ENCODE measurements around the gene DYRK1A.

The DYRK1A gene

DNA sequence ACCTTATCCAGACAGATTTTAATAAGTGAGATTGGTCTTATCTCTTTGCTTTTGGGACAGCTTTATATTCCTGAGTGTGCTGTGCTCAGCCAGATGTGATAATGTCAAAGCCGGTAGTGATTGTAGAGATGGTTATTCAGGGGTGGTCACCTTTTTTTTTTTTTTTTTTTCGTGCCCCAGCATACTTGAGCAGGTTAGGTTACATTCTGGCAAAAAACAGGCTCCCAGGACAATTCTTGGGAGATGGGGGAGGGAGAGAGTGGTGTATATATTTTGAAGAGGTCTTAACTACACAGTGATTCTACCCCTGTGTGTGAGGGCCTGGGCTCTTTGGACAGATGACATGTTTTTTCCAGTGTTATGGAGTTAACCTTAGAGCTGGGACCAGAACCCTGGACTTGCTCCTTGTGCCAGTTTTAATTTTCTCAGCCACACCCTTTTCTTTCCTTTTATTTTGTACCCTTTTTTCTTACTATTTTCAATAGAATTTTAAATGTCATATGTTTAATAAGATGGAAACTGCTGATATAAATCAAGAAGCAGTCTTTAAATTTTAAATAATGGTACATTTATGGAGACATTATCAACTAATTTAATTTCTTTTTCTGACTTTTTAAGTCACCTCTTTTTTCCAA, 88.4 kb downstream of the DYRK1A start:
- H2BK15ac ChIP-seq (ENCODE audit: low read depth, poor library complexity, severe bottlenecking): no peak overlapping the region
- no peak overlapping the region for H3K18ac ChIP-seq (ENCODE audit: low read depth in 1 of 2, low read length in 2 of 2)
- H4K8ac ChIP-seq (ENCODE audit: low read length): no peak overlapping the region
- no peak overlapping the region for H3K14ac ChIP-seq (ENCODE audit: low read length in 2 of 2)
- H3K27me3 ChIP-seq (ENCODE audit: control insufficient read depth in 1 of 2, insufficient read depth in 1 of 2, low read length in 2 of 2): no peaks in the 10 kb centered on the region
- H3K4ac ChIP-seq (ENCODE audit: low read depth in 1 of 2, low read length in 2 of 2): no peak overlapping the region
- no peak overlapping the region for H4K91ac ChIP-seq (ENCODE audit: low read length)
- no peaks in the 10 kb centered on the region for H3K9me3 ChIP-seq (ENCODE audit: control insufficient read depth, low read length)
- H3K9ac ChIP-seq (ENCODE audit: low read length): peak overlapping the region; percentile 22
- peaks cover 5% of the 10 kb centered on the region for H3K79me1 ChIP-seq (replicated peaks; ENCODE audit: low read length, poor library complexity, severe bottlenecking)
- no peak overlapping the region for H2BK12ac ChIP-seq (ENCODE audit: low read length in 2 of 2)
- H2AK5ac ChIP-seq (ENCODE audit: low read length, severe bottlenecking): no peak overlapping the region
- no peak overlapping the region for H3K4me3 ChIP-seq (ENCODE audit: insufficient read depth in 1 of 2, low read depth in 1 of 2, low read length in 2 of 2)
- DNase-seq: no peak
- H2BK5ac ChIP-seq (ENCODE audit: low read depth, low read length, poor library complexity, severe bottlenecking): no peak overlapping the region
- no peak overlapping the region for H2AFZ ChIP-seq (ENCODE audit: low read depth, low read length)
- no peak overlapping the region for H3K27ac ChIP-seq (ENCODE audit: low read length, poor library complexity, severe bottlenecking)
- peaks cover 5 to 8% of the 10 kb centered on the region in 2 experiments for H3K36me3 ChIP-seq (ENCODE audit: control insufficient read depth in 1 of 2, insufficient read depth in 2 of 2, low read depth in 1 of 2, low read length in 2 of 2)
- H3K4me1 ChIP-seq (ENCODE audit: control insufficient read depth, insufficient read depth, low read depth, low read length): peaks cover 23% of the 10 kb centered on the region
- no peak overlapping the region for H3K23ac ChIP-seq (ENCODE audit: low read length in 2 of 2)
- no peak overlapping the region for H3K4me2 ChIP-seq (ENCODE audit: low read length, poor library complexity, severe bottlenecking)
- no peak overlapping the region for H2BK120ac ChIP-seq (ENCODE audit: low read depth, low read length)
- 57% methylated on average over 2 of the region's 2 CpGs for WGBS

GRCh38 chr21:37455504-37455911, 88.9 kb downstream of the DYRK1A start:
- H3K9ac ChIP-seq (ENCODE audit: low read length): peak overlapping the region; percentile 22
- peak overlapping the region in 1 of 2 experiments; percentile 46 for H3K18ac ChIP-seq (ENCODE audit: low read depth in 1 of 2, low read length in 2 of 2)
- no peak overlapping the region for H2BK120ac ChIP-seq (ENCODE audit: low read depth, low read length)
- WGBS: 46% methylated on average over 6 of the region's 7 CpGs
- H3K27ac ChIP-seq (ENCODE audit: low read length, poor library complexity, severe bottlenecking): no peak overlapping the region
- peaks cover 5 to 6% of the 10 kb centered on the region in 2 experiments for H3K36me3 ChIP-seq (ENCODE audit: control insufficient read depth in 1 of 2, insufficient read depth in 2 of 2, low read depth in 1 of 2, low read length in 2 of 2)
- no peak overlapping the region for H4K8ac ChIP-seq (ENCODE audit: low read length)
- no peak overlapping the region for H3K4ac ChIP-seq (ENCODE audit: low read depth in 1 of 2, low read length in 2 of 2)
- no peak overlapping the region for H2AK5ac ChIP-seq (ENCODE audit: low read length, severe bottlenecking)
- DNase-seq: peak; percentile 55
- no peaks in the 10 kb centered on the region for H3K9me3 ChIP-seq (ENCODE audit: control insufficient read depth, low read length)
- H3K27me3 ChIP-seq (ENCODE audit: control insufficient read depth in 1 of 2, insufficient read depth in 1 of 2, low read length in 2 of 2): no peaks in the 10 kb centered on the region
- H4K91ac ChIP-seq (ENCODE audit: low read length): no peak overlapping the region
- no peak overlapping the region for H2BK15ac ChIP-seq (ENCODE audit: low read depth, poor library complexity, severe bottlenecking)
- peaks cover 22% of the 10 kb centered on the region for H3K4me1 ChIP-seq (ENCODE audit: control insufficient read depth, insufficient read depth, low read depth, low read length)
- H2BK5ac ChIP-seq (ENCODE audit: low read depth, low read length, poor library complexity, severe bottlenecking): no peak overlapping the region
- H3K4me3 ChIP-seq (ENCODE audit: insufficient read depth in 1 of 2, low read depth in 1 of 2, low read length in 2 of 2): no peak overlapping the region
- no peak overlapping the region for H3K14ac ChIP-seq (ENCODE audit: low read length in 2 of 2)
- peaks cover 5% of the 10 kb centered on the region for H3K79me1 ChIP-seq (replicated peaks; ENCODE audit: low read length, poor library complexity, severe bottlenecking)
- no peak overlapping the region for H2BK12ac ChIP-seq (ENCODE audit: low read length in 2 of 2)
- no peak overlapping the region for H2AFZ ChIP-seq (ENCODE audit: low read depth, low read length)
- H3K23ac ChIP-seq (ENCODE audit: low read length in 2 of 2): no peak overlapping the region
- no peak overlapping the region for H3K4me2 ChIP-seq (ENCODE audit: low read length, poor library complexity, severe bottlenecking)

- no peak overlapping the region for H2AK5ac ChIP-seq (ENCODE audit: low read length, severe bottlenecking)
- H3K79me1 ChIP-seq (replicated peaks; ENCODE audit: low read length, poor library complexity, severe bottlenecking): peaks cover 5% of the 10 kb centered on the region
- no peak for DNase-seq
- H3K4me1 ChIP-seq (ENCODE audit: control insufficient read depth, insufficient read depth, low read depth, low read length): peaks cover 13% of the 10 kb centered on the region
- peak overlapping the region; percentile 58 for H3K9ac ChIP-seq (ENCODE audit: low read length)
- no peak overlapping the region for H4K8ac ChIP-seq (ENCODE audit: low read length)
- H3K4ac ChIP-seq (ENCODE audit: low read depth in 1 of 2, low read length in 2 of 2): no peak overlapping the region
- H3K36me3 ChIP-seq (ENCODE audit: control insufficient read depth in 1 of 2, insufficient read depth in 2 of 2, low read depth in 1 of 2, low read length in 2 of 2): peaks cover 5 to 6% of the 10 kb centered on the region in 2 experiments
- no peak overlapping the region for H2AFZ ChIP-seq (ENCODE audit: low read depth, low read length)
- no peaks in the 10 kb centered on the region for H3K27me3 ChIP-seq (ENCODE audit: control insufficient read depth in 1 of 2, insufficient read depth in 1 of 2, low read length in 2 of 2)
- H2BK15ac ChIP-seq (ENCODE audit: low read depth, poor library complexity, severe bottlenecking): no peak overlapping the region
- H3K14ac ChIP-seq (ENCODE audit: low read length in 2 of 2): no peak overlapping the region
- no peak overlapping the region for H3K4me2 ChIP-seq (ENCODE audit: low read length, poor library complexity, severe bottlenecking)
- H3K4me3 ChIP-seq (ENCODE audit: insufficient read depth in 1 of 2, low read depth in 1 of 2, low read length in 2 of 2): no peak overlapping the region
- H3K23ac ChIP-seq (ENCODE audit: low read length in 2 of 2): no peak overlapping the region
- no peaks in the 10 kb centered on the region for H3K9me3 ChIP-seq (ENCODE audit: control insufficient read depth, low read length)
- no peak overlapping the region for H2BK5ac ChIP-seq (ENCODE audit: low read depth, low read length, poor library complexity, severe bottlenecking)
- no peak overlapping the region for H3K27ac ChIP-seq (ENCODE audit: low read length, poor library complexity, severe bottlenecking)
- H4K91ac ChIP-seq (ENCODE audit: low read length): no peak overlapping the region
- no peak overlapping the region for H2BK120ac ChIP-seq (ENCODE audit: low read depth, low read length)
- peak overlapping the region; percentile 15 to 29 for H3K18ac ChIP-seq (ENCODE audit: low read depth in 1 of 2, low read length in 2 of 2)
- WGBS: 68% methylated on average over 7 of the region's 7 CpGs
- no peak overlapping the region for H2BK12ac ChIP-seq (ENCODE audit: low read length in 2 of 2)
Observed at GRCh38 chr21:37458669-37459276, 92.2 kb downstream of the DYRK1A start.

DNA sequence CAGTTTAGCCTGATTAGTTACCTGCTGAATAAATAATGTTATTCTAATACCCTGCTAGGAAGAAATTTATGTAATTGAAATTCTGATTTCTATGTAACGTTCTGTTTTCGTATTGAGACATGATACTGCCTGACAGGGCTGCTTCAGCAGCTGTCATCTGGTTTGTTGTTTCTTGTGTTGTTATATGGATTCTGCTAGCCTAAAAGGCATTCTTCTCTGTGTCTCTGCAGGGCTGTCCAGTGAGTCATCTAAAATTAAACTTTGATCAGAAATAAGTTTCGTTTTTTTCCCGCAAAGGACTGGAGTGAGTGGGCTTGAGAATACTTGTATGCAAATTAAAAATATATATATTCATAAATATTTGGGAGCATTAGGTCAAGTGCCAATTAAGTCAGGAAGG, 93.0 kb downstream of the DYRK1A start:
- H2BK12ac ChIP-seq (ENCODE audit: low read length in 2 of 2): no peak overlapping the region

More for the DNA sequence above, 93.0 kb downstream of the DYRK1A start:
- peaks cover 10% of the 10 kb centered on the region for H3K4me1 ChIP-seq (ENCODE audit: control insufficient read depth, insufficient read depth, low read depth, low read length)
- H3K4me3 ChIP-seq (ENCODE audit: insufficient read depth in 1 of 2, low read depth in 1 of 2, low read length in 2 of 2): peak overlapping the region in 1 of 2 experiments; percentile 30
- H3K4me2 ChIP-seq (ENCODE audit: low read length, poor library complexity, severe bottlenecking): no peak overlapping the region
- H3K9ac ChIP-seq (ENCODE audit: low read length): peak overlapping the region; percentile 58
- no peak overlapping the region for H3K18ac ChIP-seq (ENCODE audit: low read depth in 1 of 2, low read length in 2 of 2)
- H3K23ac ChIP-seq (ENCODE audit: low read length in 2 of 2): no peak overlapping the region
- peaks cover 5% of the 10 kb centered on the region for H3K79me1 ChIP-seq (replicated peaks; ENCODE audit: low read length, poor library complexity, severe bottlenecking)
- no peak overlapping the region for H2AFZ ChIP-seq (ENCODE audit: low read depth, low read length)
- no peak overlapping the region for H3K14ac ChIP-seq (ENCODE audit: low read length in 2 of 2)
- H3K27ac ChIP-seq (ENCODE audit: low read length, poor library complexity, severe bottlenecking): no peak overlapping the region
- no peak overlapping the region for H2BK15ac ChIP-seq (ENCODE audit: low read depth, poor library complexity, severe bottlenecking)
- no peaks in the 10 kb centered on the region for H3K27me3 ChIP-seq (ENCODE audit: control insufficient read depth in 1 of 2, insufficient read depth in 1 of 2, low read length in 2 of 2)
- no peaks in the 10 kb centered on the region for H3K9me3 ChIP-seq (ENCODE audit: control insufficient read depth, low read length)
- no peak overlapping the region for H4K91ac ChIP-seq (ENCODE audit: low read length)
- no peak overlapping the region for H4K8ac ChIP-seq (ENCODE audit: low read length)
- no peak overlapping the region for H3K4ac ChIP-seq (ENCODE audit: low read depth in 1 of 2, low read length in 2 of 2)
- WGBS: 44% methylated on average over 2 of the region's 4 CpGs
- DNase-seq: peak; percentile 60
- no peak overlapping the region for H2BK5ac ChIP-seq (ENCODE audit: low read depth, low read length, poor library complexity, severe bottlenecking)
- no peak overlapping the region for H2BK120ac ChIP-seq (ENCODE audit: low read depth, low read length)
- H2AK5ac ChIP-seq (ENCODE audit: low read length, severe bottlenecking): no peak overlapping the region
- H3K36me3 ChIP-seq (ENCODE audit: control insufficient read depth in 1 of 2, insufficient read depth in 2 of 2, low read depth in 1 of 2, low read length in 2 of 2): peaks cover 5 to 6% of the 10 kb centered on the region in 2 experiments

Data from mesenchymal stem cell (in vitro differentiated cells and primary cell).